Esophagus mucosa (tissue), 1 donor: ENCODE measurements around the gene PGAM5. TPM values are rescaled to one million over a fixed set of nuclear protein-coding genes. Genes with fewer than 3 reads are reported as not detected.

Experiments
- ATAC-seq: fragments of 200-7000 bp; cut with Tn5 transposase; one replicate; pipeline ENCODE4 v1.9.1; 2020
- total RNA-seq: library from RNA; stranded (reverse); gene quantifications from one replicate; pipeline ENCODE4 v1.2.4, GENCODE V29; 2023
- donor health status: DM: yes; HTN: yes; CAD: no.

PGAM5 gene
- 49.8 TPM for total RNA-seq

DNA sequence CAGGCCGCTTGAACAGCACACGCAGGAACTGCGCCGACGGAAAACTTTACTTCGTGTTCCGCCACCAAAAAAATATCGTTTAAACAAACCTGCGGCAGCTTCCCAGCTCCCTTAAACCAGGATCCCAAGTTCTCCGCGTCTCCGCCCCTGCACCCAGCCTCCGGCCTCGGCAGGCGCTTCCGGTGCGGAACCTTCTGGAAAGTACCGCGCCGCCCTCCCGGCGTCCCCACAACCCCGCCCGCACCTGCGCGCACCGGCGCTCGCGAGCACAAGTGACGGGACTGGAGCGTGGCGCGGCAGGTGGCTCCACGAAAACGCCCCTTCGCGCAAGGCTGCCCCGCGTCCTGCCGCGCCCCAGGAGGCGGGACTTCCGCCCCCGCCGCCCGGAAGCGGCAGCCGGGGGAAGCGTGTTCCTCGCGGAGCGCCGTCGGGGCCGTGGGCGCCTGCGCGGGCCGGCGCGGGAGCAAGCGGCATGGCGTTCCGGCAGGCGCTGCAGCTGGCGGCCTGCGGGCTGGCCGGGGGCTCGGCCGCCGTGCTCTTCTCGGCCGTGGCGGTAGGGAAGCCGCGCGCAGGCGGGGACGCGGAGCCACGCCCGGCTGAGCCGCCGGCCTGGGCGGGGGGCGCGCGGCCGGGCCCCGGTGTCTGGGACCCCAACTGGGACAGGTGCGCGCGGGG lies at the start of gene PGAM5:
Gene PGAM5 (plus strand): TSS at position 438 of the 675 bp plus-strand sequence. CDS start 35 bp downstream, at position 473.
- peak; percentile 96 for ATAC-seq

DNA sequence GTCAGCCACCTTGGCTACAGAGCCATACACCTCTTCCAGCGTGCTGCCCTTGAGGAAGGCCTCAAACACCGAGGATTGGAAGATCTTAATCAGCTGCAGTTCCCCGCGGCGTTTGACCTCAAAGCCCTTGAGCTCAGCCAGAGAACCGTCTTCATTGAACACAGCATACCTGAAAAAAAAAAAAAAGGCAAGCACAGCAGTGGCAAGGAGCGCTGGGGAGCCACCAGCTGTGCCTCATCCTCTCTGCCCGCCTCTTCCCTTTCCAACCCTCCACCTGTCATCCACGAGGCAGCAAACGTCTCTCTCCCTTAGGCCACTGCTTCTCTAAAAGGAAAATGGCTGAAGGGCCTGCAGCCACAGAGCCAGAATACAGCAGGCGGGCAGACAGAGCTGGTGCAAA lies 49.6 kb upstream of the PGAM5 start:
- no peak for ATAC-seq

DNA sequence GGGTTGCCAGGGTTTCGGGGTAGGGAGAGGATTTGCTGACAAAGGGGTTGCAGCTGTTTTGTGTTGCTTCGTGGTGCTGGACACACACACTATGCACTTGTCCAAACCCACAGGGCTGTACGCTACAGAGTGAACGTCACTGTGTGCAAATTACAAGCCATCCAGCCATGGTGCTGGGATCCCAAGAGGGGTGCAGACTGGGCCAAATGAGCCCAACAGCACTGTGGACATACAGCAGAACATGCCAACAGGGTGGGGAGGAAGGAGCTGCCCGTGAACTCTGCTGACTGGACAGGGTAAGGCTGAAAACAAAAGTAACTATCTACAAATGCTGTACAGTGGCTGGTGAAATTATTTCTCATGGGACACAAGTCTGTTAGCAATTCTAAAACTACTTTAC lies 48.7 kb upstream of the PGAM5 start:
- ATAC-seq: no peak

DNA sequence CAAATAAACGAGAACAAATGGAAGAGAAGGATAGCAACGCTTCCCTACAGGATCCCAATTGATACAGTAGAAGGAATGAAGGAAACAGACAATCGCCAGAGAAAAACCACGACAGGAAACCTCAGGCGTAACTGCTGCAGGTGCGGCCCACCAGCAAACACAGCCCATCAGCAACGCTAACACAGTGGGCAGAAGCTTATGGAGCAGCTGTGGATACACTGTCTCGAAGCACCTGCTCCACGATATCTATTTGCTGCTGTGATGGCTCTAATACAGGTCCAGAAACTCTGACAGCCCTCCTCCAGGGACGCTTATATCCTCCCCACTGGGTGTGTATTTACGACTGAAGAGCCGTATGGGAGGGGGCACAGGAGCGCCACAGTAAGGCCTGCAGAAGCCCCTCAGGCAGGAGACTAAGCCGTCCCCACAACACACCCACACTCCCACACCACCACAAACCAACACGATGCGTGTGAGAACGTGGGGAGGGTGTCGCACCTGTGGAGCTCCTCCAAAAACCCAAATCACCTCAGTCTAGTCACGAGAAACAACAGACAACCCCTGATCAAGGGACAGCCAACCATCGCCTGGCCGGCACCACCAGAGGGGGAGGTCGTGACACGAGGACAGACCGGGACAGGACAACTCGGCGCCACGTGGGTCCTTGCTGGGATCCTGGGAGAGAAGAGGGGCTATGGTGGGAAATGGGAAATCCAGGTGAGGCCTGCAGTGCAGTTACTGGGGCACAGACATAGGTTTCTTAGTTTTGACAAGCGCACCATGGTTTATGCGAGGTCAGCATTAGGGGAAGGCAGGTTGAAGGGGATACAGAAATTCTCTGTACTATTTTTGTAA lies 47.5 kb upstream of the PGAM5 start:
- peak; percentile 14 for ATAC-seq

DNA sequence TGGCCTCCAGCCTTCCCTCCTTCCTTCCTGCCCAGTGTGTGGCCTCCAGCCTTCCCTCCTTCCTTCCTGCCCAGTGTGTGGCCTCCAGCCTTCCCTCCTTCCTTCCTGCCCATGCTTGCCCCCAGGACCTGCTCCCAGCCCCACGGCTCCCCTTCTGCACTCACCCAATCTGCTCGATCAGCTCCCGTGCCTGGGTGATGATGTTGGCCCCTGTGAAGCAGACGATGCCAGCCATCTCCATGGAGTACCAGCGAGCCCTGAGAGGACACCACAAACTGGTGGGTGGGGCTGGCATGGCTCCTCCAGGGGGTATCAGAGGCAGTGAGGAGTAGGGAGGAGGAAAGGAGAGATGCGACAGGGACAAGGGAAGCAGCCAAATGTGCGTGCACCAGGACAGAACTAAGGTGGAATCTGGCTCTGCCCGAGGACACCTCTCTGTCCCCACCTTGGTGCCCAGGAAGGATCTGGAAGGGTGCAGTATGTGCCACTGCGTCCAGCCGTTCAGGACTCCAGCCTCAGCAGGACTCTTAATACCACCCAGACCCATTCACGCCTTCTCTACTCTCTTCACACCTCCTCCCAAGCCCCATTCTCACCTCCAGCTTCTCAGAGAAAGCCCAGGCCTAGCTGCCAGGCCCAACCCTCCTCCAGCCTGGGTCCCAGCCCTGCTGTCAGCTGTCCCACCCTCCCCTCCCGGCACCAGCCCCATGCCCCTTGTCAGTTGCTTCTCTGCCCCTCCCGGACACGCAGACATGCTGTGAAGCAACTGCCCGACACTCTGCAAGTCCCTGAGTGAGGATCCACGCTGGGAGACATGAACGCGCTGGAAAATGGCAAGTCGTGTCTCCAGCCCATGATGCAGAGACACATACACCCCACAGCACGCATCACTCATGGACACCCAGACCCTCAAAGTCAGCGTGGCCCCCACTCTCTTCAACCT lies 46.2 kb upstream of the PGAM5 start:
- ATAC-seq: no peak

DNA sequence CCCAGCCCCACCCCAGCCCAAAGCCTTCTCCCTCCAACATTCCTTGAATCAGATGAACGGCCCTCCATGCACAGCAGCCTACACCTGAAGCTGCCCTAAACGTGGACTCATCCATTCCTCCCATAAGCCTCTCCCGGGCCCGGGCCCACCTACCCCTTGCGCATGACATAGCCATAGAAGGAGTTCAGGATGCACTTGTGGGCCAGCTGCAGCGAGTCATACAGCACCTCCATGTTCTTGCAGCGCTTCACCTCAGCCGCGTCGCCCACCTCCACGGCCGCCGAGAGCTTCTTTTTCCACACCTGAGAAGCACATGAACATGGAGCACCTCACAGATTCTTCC lies 45.5 kb upstream of the PGAM5 start:
- ATAC-seq: no peak

DNA sequence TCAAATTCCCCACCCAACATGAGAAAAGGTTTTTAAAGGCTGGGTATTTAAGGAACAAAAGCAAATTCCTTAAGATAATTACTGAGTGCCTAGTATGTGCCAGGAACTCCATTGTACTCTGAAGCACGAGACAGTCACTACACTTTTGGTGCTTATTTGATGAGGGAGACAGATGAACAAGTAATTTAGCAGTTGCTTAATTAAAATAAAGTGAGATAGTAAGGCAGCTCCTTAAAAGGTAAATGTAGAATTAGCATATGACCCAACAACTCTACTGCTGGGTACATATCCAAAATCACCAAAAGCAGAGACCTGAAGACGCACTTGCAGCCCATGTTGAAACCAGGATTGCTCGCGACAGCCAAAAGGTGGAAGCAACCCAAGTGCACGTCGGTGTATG lies 44.8 kb upstream of the PGAM5 start:
- ATAC-seq: no peak

DNA sequence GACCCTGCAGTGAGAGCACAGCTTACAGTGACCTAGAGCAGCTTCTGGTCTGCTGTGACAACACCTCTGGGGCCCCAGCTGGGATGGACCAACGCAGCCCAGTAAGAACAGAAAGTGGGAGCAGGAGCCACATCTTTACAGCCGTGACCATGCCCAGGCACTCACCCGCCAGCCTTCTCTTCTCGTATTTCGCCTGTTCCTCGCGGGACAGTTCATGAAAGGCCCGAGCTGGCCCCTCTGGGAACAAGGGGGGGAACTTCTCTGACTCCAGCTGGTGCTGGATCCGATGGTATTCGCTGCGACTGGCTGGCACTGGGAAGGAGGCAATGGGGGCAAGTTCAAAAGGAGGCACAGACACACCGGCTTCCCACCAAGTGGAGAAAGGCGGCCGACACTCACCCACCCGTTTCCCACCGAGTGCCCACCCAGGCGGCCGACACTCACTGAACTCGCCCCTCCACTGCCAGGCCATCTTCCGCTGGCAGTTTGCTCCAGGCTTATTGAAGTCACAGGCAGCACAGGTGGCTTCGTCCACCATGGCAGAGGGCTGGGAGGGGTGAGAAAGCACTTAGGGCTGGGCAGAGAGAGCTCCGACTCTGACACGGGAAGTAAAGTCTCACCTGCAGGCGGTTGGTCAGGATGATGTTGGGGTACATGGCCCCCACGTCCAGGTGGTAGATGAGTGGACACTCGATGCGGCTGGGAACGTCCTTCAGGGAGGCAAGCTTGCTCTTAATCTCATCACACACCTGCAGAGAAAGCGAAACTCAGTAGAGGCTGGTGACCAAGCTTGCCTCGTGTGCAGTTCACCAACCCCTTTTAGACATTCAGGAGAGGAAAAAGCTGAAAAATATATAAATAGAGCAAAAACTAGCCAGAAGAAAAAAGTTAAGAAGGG lies 42.2 kb upstream of the PGAM5 start:
- no peak for ATAC-seq

DNA sequence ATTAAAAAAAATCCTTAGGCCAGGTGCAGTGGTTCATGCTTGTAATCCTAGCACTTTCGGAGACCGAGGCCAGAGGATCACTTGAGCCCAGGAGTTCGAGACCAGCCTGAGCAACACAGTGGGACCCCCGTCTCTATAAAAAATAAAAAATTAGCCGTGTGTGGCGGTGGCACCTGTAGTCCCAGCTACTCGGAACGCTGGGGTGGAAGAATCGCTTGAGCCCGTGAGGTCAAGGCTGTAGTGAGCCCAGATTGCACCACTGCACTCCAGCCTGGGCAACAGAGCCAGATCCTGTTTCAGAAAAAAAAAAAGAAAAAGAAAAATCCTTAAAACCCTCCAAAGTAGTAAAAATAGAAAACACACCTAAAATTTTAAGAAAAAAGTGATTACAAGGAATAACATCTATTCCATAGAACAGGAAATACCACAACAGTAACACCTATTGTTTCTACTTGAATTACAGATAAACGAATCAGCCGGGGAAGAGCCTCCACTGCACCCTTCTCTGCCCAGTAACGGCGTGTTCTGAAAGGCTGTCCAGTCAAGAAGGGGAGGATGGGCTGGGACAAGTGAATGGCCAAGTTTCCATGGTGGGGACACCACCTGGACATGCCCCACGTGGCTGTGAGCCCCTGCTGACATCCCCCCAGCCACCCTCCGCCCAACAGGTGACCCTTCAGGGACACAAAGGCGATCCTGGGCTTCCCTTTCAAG lies 41.3 kb upstream of the PGAM5 start:
- no peak for ATAC-seq

DNA sequence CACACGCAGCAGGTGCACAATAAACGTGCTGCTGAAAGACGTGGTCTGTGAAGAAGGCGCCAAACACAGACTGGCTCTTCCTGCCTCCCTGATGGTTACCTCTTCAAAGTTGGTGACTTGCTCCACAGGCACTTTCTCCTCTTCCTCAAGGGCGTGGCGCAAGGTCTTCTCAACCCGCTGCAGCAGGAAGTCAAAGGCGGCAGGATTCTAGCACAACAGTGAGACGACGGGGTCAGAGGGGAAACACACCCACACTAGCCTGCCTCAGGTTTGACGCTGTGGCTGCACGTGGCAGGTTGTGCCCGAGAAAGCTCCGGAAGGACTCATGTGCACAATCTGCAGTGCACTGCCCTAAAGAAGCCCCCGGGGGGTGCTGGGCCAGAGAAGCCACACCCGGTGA lies 38.5 kb upstream of the PGAM5 start:
- ATAC-seq: no peak

DNA sequence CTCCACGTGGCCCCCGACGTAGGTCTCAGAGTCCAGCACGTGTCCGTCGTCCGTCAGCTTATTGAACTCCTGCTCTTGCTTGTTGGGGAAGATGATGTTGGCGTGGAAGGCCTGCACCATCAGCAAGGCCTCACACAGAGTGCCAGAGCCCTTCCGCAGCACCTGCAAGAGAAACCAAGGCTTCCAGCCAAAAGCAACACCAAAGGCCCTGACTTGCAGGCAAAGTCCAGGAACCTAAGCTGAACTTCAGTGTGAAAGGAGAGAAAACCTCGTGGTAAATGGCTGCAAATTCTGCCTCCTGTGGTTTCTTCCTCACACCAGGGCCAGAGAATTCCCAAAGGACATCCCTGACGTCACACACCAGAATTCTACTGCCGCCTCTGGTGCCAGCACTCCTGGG lies 38.0 kb upstream of the PGAM5 start:
- ATAC-seq: no peak

DNA sequence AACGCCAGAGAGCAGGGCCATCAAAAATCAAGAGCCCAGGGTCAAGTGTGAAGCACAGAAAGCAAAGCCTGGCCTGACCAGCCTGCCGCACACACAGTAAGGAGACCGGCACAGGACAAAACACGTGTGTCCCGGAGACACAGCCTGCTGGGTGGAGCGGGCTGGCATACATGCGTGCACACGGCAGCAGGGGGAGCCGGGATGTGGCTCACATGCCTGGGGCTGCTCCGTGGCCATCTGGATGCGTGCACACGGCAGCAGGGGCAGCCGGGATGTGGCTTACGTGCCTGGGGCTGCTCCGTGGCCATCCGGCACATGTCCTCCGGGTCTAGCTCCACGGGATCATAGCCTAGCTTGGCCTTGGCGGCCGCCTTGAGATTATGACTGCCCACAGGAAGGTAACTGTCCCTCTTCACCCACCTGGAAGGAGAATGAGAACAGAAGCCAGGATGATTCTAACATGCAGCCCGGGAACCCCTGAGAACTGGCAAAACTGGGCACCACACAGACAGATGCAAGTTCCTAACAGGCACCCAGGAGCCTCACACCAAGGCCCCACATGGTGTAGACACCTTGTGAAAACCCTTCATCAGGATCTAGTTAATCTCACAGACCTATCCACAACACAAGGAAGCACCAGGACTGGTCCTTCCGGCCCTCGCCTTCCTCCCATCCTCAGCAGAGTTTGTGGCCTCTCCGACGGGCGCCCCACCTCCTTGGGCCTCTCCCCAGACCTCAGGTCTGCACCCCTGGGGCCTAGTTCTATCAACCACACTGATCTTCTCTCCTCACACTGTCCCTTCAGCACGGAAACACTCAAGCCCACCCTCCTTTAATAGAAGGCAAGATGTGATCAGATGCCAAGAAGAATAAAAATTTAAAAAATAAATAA lies 37.1 kb upstream of the PGAM5 start:
- ATAC-seq: peak; percentile 17

DNA sequence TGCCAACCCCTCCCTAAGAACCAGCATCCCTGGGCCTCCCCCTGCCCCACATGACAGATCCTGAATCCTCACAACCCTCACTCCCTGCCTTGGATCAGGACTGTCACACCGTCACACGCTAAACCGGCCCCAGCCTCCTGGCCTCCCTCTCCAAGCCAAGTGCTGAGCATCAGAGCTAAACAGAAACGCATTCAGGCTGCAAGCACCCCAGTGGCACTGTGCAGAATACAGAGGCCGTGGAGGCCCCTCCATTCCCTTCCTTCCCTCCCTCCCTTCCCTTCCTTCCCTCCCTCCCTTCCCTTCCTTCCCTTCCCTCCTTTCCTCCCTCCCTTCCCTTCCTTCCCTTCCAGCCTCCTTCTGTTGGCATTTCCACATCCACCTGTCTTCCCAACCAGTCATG lies 36.1 kb upstream of the PGAM5 start:
- no peak for ATAC-seq

DNA sequence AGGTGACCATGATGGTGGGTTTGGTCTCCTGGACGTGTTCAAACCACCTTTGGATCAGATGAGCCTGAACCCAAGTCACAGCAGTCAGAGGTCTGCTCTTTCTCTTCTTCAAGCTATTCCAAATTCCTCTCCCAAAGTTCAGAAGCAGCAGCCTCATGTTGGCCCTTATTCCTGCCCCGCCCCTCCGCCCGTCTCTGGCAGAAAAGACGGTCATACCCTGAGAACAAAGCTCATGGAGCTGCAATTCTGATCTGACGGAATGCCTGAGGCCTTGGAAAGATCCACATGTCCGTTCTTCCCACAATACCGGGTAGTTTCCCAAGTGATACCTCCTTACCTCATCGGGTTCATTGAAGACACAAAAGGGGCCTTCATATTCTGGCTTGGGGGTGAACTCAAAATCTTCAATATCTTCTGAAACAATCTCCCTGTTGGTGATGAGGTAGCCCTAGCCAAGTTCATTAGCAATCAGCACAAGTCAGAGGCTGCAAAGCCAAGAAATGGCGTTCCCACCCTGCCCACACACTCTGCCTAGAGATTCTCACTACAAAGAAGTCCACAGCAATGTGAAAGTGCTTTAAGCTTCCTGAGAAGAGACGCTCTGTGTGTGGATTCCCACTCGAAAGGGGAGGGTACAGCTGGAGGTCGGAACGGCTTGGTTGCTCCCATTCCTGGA lies 34.7 kb upstream of the PGAM5 start:
- ATAC-seq: peak; percentile 51

DNA sequence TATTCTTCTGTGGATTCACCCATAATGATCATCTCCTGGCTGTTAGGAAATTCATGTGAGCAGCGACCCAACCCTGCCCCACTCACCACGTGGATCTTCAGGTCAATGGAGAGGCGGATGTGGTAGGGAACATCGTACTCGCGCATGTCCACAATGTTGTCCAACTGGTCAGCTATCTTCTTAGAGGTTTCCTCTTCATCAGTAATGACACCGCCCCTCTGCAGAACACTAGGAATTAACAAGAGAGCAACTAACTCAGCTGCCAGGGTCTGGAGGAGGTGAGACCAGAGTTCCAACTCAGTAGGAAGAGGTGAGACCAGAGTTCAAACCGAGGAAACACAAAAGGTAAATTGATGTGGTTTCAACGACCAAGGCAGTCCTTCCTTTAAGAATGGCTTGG lies 33.1 kb upstream of the PGAM5 start:
- no peak for ATAC-seq

DNA sequence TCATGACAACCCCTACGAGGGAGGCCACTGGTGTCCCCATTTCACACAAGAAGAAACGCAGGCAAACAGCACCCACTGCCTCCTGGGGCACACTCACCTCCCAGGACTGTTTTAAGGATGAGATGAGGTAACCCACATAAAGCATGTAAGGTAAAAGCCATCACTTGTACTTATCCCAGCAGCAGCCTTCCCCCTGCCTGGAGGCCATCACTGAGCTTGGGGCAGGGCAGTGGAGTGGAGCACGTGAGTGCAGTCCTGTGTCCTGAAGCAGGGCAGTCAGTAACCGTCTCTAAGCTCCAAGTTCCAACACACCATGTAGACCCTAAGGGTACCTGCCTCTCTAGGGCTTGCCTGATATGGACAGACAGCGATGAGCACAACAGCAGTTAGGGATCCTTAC lies 25.2 kb upstream of the PGAM5 start:
- ATAC-seq: no peak

DNA sequence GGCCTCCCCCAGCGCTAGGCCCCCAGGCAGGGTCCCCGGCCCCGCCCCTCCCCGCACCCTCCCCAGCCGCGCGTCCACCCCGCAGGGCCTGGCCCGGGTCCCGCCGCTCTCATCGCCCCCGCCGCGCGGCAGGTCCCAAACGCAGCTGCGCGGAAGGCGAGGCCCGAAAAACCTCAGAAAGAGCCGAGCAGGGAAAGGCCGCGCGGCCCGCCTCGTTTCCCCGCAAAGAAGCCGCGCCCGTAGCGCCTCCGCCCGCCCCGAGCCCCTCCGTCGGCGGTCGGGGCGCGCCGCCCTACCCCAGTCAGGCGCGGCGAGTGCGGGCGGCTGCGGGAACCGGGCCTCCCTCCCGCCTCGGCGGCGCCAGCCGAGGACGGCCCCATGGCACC lies 23.8 kb upstream of the PGAM5 start:
- peak; percentile 70 for ATAC-seq

DNA sequence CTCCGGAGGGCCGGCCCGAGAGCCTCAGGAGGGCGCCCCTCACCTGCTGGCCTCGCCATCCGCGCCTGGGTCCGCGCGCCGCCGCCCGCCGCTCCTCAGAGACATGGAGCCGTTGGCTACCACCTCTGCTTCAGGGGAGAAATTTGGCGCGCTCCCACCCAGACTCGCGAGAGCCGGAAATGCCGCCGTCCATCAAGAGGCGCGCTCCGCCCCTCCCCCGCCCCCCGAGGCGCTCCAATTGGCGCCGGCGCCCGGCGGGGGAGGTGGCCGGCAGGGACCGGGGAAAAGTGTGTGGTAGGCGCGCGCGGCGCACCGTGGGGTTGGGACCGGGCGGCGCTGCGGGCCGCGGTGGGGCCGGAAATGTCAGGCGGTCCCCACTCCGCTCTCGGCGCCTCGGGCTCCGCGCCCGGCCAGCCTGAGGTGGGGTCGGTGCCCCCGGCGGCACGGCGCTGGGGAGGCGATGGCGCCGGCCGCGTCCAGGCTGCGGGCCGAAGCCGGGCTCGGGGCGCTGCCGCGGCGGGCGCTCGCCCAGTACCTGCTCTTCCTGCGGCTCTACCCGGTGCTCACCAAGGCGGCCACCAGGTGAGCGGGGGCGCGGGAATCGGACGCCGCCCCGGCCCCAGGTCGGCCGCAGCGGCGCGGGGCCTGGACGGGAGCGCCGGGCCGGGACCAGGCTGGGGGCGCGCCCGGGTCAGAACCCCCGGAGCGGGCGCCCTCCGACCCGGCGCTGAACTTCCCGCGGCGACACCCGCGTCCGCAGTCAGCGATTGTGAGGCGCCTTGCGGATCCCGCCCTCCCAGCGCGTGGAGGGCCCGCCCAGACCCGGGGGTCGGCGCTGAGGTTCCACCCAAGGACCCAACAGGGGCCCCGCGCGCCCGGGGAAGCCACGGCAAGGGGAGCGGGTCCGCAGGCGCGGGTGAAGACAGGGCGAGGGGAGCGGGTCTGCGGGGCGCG lies 23.2 kb upstream of the PGAM5 start, which contains the start of the genes POLE and PXMP2:
Gene POLE (minus strand): TSS at position 132 of the 954 bp plus-strand sequence. CDS start 27 bp downstream, at position 105.
Gene PXMP2 (plus strand): TSS at position 377 of the 954 bp plus-strand sequence. CDS start 84 bp downstream, at position 461.
- peak; percentile 99 for ATAC-seq
